ENCODE data around the gene SEPTIN12.
"Not testable (repeated sequence)": the region's sequence is repeated elsewhere in the genome, so short reads cannot be mapped to it uniquely, and the experiment has no call there.

SEPTIN12 gene

DNA sequence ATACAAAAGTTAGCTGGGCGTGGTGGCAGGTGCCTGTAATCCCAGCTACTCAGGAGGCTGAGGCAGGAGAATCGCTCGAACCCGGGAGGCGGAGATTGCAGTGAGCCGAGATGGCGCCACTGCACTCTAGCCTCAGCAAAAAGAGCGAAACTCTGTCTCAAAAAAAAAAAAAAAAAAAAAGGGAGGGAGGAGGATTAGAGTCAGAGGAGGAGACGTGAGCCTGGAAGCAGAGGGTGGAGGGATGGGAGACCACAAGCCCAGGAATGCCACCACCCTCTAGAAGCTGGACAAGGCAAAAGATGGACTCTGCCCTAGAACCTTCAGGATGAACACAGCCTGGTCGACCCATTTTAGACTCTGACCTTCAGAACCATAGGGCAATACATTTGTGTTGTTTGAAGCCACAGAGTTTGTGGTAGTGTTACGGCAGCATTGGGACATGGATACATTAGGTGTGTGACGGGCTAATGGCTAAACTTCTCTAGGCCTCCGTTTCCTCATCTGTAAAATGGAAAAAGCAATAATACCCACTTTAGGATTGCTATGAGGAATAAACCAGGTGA is 4.9 kb upstream of the SEPTIN12 start:
- TF ChIP-seq CTCF (conservative IDR thresholded peaks at IDR 0.05; ENCODE audit: low read depth, low read length): no peak
- H3K4me3 ChIP-seq (ENCODE audit: low read depth, low read length): no peak overlapping the region
- no peak for DNase-seq (ENCODE audit: low read depth)

- H3K4me3 ChIP-seq (ENCODE audit: low read depth, low read length): no peak overlapping the region
- no peak for TF ChIP-seq CTCF (conservative IDR thresholded peaks at IDR 0.05; ENCODE audit: low read depth, low read length)
- no peak for DNase-seq (ENCODE audit: low read depth)
Measured at GRCh38 chr16:4790871-4791270, 2.7 kb upstream of the SEPTIN12 start.

DNA sequence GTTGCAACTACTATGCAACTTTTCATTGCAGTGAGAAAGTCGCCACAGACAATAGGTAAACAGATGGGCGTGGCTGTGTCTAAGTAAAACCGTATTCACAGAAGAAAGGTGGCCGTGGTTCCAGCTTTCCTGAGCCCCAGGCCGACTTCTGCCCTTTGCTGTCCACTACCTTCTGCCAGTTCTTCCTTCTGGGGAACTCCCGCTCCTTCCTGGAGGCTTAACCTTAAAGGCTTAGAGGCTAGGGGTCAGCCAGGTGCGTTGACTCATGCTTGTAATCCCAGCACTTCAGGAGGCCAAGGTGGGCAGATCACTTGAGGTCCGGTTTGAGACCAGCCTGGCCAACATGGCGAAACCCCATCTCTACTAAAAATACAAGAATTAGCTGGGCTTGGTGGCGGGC is 2.1 kb upstream of the SEPTIN12 start:
- no peak for DNase-seq (ENCODE audit: low read depth)
- no peak for TF ChIP-seq CTCF (conservative IDR thresholded peaks at IDR 0.05; ENCODE audit: low read depth, low read length)
- H3K4me3 ChIP-seq (ENCODE audit: low read depth, low read length): no peak overlapping the region

- no peak for TF ChIP-seq CTCF (conservative IDR thresholded peaks at IDR 0.05; ENCODE audit: low read depth, low read length)
- H3K4me3 ChIP-seq (ENCODE audit: low read depth, low read length): no peak overlapping the region
- DNase-seq (ENCODE audit: low read depth): no peak
Measured at GRCh38 chr16:4788910-4789309, 765 bp upstream of the SEPTIN12 start.

- no peak for DNase-seq (ENCODE audit: low read depth)
- TF ChIP-seq CTCF (conservative IDR thresholded peaks at IDR 0.05; ENCODE audit: low read depth, low read length): no peak
- no peak overlapping the region for H3K4me3 ChIP-seq (ENCODE audit: low read depth, low read length)
Measured at GRCh38 chr16:4788489-4788889, 344 bp upstream of the SEPTIN12 start.

- no peak overlapping the region for H3K4me3 ChIP-seq (ENCODE audit: low read depth, low read length)
- TF ChIP-seq CTCF (conservative IDR thresholded peaks at IDR 0.05; ENCODE audit: low read depth, low read length): no peak
- DNase-seq (ENCODE audit: low read depth): no peak
Measured at GRCh38 chr16:4787068-4787467, 1.1 kb downstream of the SEPTIN12 start.

DNA sequence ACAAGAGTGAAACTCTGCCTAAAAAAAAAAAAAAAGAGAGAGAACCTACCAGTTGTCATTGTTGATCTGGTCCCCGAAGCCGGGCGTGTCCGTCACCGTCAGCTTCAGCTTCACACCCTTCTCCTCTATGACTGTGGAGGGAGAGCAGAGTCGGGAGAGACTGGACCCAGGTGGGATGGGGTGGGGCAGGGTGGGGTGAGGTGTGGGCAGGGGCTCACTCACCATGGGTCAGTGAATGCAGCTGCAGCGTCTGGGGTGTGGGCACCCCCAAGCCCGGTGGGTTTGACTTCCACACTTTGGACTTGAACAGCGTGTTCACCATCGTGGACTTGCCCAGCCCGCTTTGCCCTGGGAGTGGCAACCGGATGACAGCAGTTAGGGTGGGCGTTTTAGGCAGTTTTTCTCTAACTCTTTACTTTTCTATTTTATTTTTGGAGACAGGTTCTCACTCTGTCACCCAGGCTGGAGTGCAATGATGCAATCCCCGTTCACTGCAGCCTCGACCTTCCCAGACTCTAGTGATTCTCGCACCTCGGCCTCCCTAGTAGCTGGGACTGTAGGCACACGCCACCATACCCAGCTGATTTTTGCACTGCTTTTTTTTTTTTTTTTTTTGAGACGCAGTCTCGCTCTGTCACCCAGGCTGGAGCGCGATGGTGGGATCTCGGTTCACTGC is 2.2 kb downstream of the SEPTIN12 start:
- no peak overlapping the region for H3K4me3 ChIP-seq (ENCODE audit: low read depth, low read length)
- no peak for TF ChIP-seq CTCF (conservative IDR thresholded peaks at IDR 0.05; ENCODE audit: low read depth, low read length)
- DNase-seq (ENCODE audit: low read depth): no peak

- not testable (repeated sequence) for DNase-seq (ENCODE audit: low read depth)
Measured at GRCh38 chr16:4784444-4784987, 3.6 kb downstream of the SEPTIN12 start.

More at GRCh38 chr16:4784444-4784987, 3.6 kb downstream of the SEPTIN12 start:
- H3K4me3 ChIP-seq (ENCODE audit: low read depth, low read length): not testable (repeated sequence)

Data from choroid plexus epithelial cell (primary cell).